ENCODE results near the gene LAMA4. TPM values are rescaled to one million over a fixed set of nuclear protein-coding genes. Genes with fewer than 3 reads are reported as not detected.

Gene LAMA4
- total RNA-seq, 5 donors from 2014 or later (not counting 1 experiment from before 2014, with no cell fraction given) = 0.25 to 0.85 (median 0.56) TPM; not detected in 2

- no peaks in the 10 kb centered on the region for H3K27me3 ChIP-seq (replicated peaks in 1 of 2; ENCODE audit: control insufficient read depth in 2 of 2, extremely low read depth in 1 of 2, insufficient read depth in 2 of 2, low read length in 1 of 2)
- Mint-ChIP-seq H3K36me3 (no peaks in the 10 kb centered on the region), H3K4me1 (peaks cover 0 to 9% (median 0%) of the 10 kb centered on the region in 3 donors), H3K27ac (no peak overlapping the region), H3K27me3 (peaks cover 8 to 17% of the 10 kb centered on the region in 2 donors), H3K4me3 (no peak overlapping the region), H3K9me3 (no peaks in the 10 kb centered on the region)
- no peak overlapping the region for H3K27ac ChIP-seq (ENCODE audit: low read length)
- no peak overlapping the region for H3K4me3 ChIP-seq (ENCODE audit: control insufficient read depth in 1 of 2, extremely low read depth in 1 of 2, low read length in 1 of 2)
- POLR2A ChIA-PET = interaction anchor here in 1 of 2 donors (0.5 kb wide), 1 partner anchor 420 kb away, joined by 11 read pairs; no protein-coding TSS in a partner anchor
- no peak for DNase-seq
- no CpG with 5 or more reads among the region's 2 CpGs for WGBS (ENCODE audit: insufficient coverage)
- no peaks in the 10 kb centered on the region for H3K4me1 ChIP-seq (ENCODE audit: control insufficient read depth in 1 of 2, extremely low read depth in 1 of 2, insufficient read depth in 2 of 2, low read length in 2 of 2)
- ATAC-seq (replicated peaks in 1 of 4) = no peak
- CTCF ChIA-PET = interaction anchor here (0.6 to 1.2 kb wide), 5 partner anchors 9 to 727 kb away, joined by 3 to 6 read pairs (median 3); partner anchors contain the start of genes FAM229B (in 1 of the 2) and TUBE1 (in 1 of the 2)
- no peaks in the 10 kb centered on the region for H3K36me3 ChIP-seq (ENCODE audit: control insufficient read depth in 2 of 2, extremely low read depth in 1 of 2, insufficient read depth in 1 of 2, low read length in 1 of 2)
- H3K9me3 ChIP-seq = no peaks in the 10 kb centered on the region
Observed at GRCh38 chr6:112154711-112155110, 99.7 kb downstream of the LAMA4 start.

GRCh38 chr6:112153926-112154607, 100.3 kb downstream of the LAMA4 start:
- H3K4me3 ChIP-seq (ENCODE audit: control insufficient read depth in 1 of 2, extremely low read depth in 1 of 2, low read length in 1 of 2) = no peak overlapping the region
- POLR2A ChIA-PET = interaction anchor here in 1 of 2 donors (0.5 kb wide), 1 partner anchor 420 kb away, joined by 11 read pairs; no protein-coding TSS in a partner anchor
- Mint-ChIP-seq H3K4me1 (peaks cover 0 to 9% (median 0%) of the 10 kb centered on the region in 3 donors), H3K36me3 (no peaks in the 10 kb centered on the region), H3K4me3 (no peak overlapping the region), H3K27ac (no peak overlapping the region), H3K27me3 (peaks cover 5 to 16% of the 10 kb centered on the region in 2 donors), H3K9me3 (no peaks in the 10 kb centered on the region)
- whole genome bisulfite sequencing (ENCODE audit: insufficient coverage) = no CpG with 5 or more reads among the region's 5 CpGs
- no peak overlapping the region for H3K27ac ChIP-seq (ENCODE audit: low read length)
- ATAC-seq (replicated peaks in 1 of 4) (no peak), DNase-seq (no peak)
- no peaks in the 10 kb centered on the region for H3K9me3 ChIP-seq
- H3K4me1 ChIP-seq (ENCODE audit: control insufficient read depth in 1 of 2, extremely low read depth in 1 of 2, insufficient read depth in 2 of 2, low read length in 2 of 2) = no peaks in the 10 kb centered on the region
- CTCF ChIA-PET = interaction anchor here (0.6 to 1.2 kb wide), 5 partner anchors 9 to 726 kb away, joined by 3 to 6 read pairs (median 3); partner anchors contain the start of genes FAM229B (in 1 of the 2) and TUBE1 (in 1 of the 2)
- no peaks in the 10 kb centered on the region for H3K27me3 ChIP-seq (replicated peaks in 1 of 2; ENCODE audit: control insufficient read depth in 2 of 2, extremely low read depth in 1 of 2, insufficient read depth in 2 of 2, low read length in 1 of 2)
- H3K36me3 ChIP-seq (ENCODE audit: control insufficient read depth in 2 of 2, extremely low read depth in 1 of 2, insufficient read depth in 1 of 2, low read length in 1 of 2) = no peaks in the 10 kb centered on the region

GRCh38 chr6:112150363-112150762, 104.0 kb downstream of the LAMA4 start:
- Mint-ChIP-seq H3K36me3 (no peaks in the 10 kb centered on the region), H3K27ac (no peak overlapping the region), H3K4me1 (peaks cover 0 to 3% (median 0%) of the 10 kb centered on the region in 3 donors), H3K4me3 (no peak overlapping the region), H3K9me3 (no peaks in the 10 kb centered on the region), H3K27me3 (peaks cover 4 to 17% of the 10 kb centered on the region in 2 donors)
- no peaks in the 10 kb centered on the region for H3K9me3 ChIP-seq
- POLR2A ChIA-PET = no interaction called here
- H3K36me3 ChIP-seq (ENCODE audit: control insufficient read depth in 2 of 2, extremely low read depth in 1 of 2, insufficient read depth in 1 of 2, low read length in 1 of 2) = no peaks in the 10 kb centered on the region
- CTCF ChIA-PET = interaction anchor here (0.6 to 0.7 kb wide), 2 partner anchors 24 to 1531 kb away, joined by 3 read pairs; no protein-coding TSS in a partner anchor
- ATAC-seq (replicated peaks in 1 of 4) (no peak), DNase-seq (no peak)
- H3K4me1 ChIP-seq (ENCODE audit: control insufficient read depth in 1 of 2, extremely low read depth in 1 of 2, insufficient read depth in 2 of 2, low read length in 2 of 2) = no peaks in the 10 kb centered on the region
- H3K4me3 ChIP-seq (ENCODE audit: control insufficient read depth in 1 of 2, extremely low read depth in 1 of 2, low read length in 1 of 2) = no peak overlapping the region
- no peak overlapping the region for H3K27ac ChIP-seq (ENCODE audit: low read length)
- no peaks in the 10 kb centered on the region for H3K27me3 ChIP-seq (replicated peaks in 1 of 2; ENCODE audit: control insufficient read depth in 2 of 2, extremely low read depth in 1 of 2, insufficient read depth in 2 of 2, low read length in 1 of 2)
- 84% methylated on average over 4 of the region's 5 CpGs for WGBS (ENCODE audit: insufficient coverage)

DNA sequence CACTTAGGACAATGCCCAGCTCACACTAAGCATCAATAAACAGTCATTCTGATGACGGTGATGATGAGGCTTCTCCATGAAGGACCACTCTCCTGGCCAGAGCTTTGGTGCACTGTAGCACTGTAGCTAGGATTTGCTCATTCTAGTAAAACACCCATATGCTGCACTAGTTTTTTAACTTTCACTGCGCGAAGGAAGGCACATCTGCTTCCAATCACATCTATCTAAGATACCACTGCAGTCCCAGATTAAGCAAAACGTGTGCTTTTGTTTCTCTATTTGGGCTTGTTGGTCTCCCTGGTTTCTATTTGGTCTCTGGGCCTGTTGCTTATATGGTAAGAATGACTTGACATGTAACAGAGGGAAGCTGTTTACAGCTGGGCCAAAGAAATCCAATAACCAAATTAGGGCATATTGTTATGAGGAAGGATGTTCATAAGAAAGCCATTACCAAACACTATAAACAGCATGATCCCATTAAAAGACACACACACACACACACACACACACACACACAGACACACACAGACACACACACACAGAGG, 104.6 kb downstream of the LAMA4 start:
- H3K4me3 Mint-ChIP-seq = no peak overlapping the region
- DNase-seq = no peak
- no peak overlapping the region for H3K27ac Mint-ChIP-seq
- no CpG with 5 or more reads among the region's 4 CpGs for WGBS (ENCODE audit: insufficient coverage)
- CTCF ChIA-PET = interaction anchor here in 1 of 2 donors (0.6 kb wide), 1 partner anchor 1530 kb away, joined by 3 read pairs; no protein-coding TSS in a partner anchor
- H3K36me3 Mint-ChIP-seq = no peaks in the 10 kb centered on the region
- Histone ChIP-seq H3K4me3 (ENCODE audit: control insufficient read depth in 1 of 2, extremely low read depth in 1 of 2, low read length in 1 of 2) (no peak overlapping the region), H3K27me3 (replicated peaks in 1 of 2; ENCODE audit: control insufficient read depth in 2 of 2, extremely low read depth in 1 of 2, insufficient read depth in 2 of 2, low read length in 1 of 2) (no peaks in the 10 kb centered on the region), H3K9me3 (no peaks in the 10 kb centered on the region), H3K27ac (ENCODE audit: low read length) (no peak overlapping the region), H3K4me1 (ENCODE audit: control insufficient read depth in 1 of 2, extremely low read depth in 1 of 2, insufficient read depth in 2 of 2, low read length in 2 of 2) (no peaks in the 10 kb centered on the region), H3K36me3 (ENCODE audit: control insufficient read depth in 2 of 2, extremely low read depth in 1 of 2, insufficient read depth in 1 of 2, low read length in 1 of 2) (no peaks in the 10 kb centered on the region)
- H3K27me3 Mint-ChIP-seq = peaks cover 9 to 21% of the 10 kb centered on the region in 2 donors
- H3K9me3 Mint-ChIP-seq = no peaks in the 10 kb centered on the region
- peaks cover 0 to 3% (median 0%) of the 10 kb centered on the region in 3 donors for H3K4me1 Mint-ChIP-seq
- POLR2A ChIA-PET = no interaction called here
- ATAC-seq (replicated peaks in 1 of 4) = no peak

GRCh38 chr6:112149236-112149635, 105.1 kb downstream of the LAMA4 start:
- DNase-seq = no peak
- no peaks in the 10 kb centered on the region for H3K4me1 Mint-ChIP-seq
- no peaks in the 10 kb centered on the region for H3K36me3 ChIP-seq (ENCODE audit: control insufficient read depth in 2 of 2, extremely low read depth in 1 of 2, insufficient read depth in 1 of 2, low read length in 1 of 2)
- H3K27ac Mint-ChIP-seq = no peak overlapping the region
- H3K27me3 Mint-ChIP-seq = peaks cover 9 to 16% of the 10 kb centered on the region in 2 donors
- H3K27me3 ChIP-seq (replicated peaks in 1 of 2; ENCODE audit: control insufficient read depth in 2 of 2, extremely low read depth in 1 of 2, insufficient read depth in 2 of 2, low read length in 1 of 2) = no peaks in the 10 kb centered on the region
- no peak overlapping the region for H3K4me3 ChIP-seq (ENCODE audit: control insufficient read depth in 1 of 2, extremely low read depth in 1 of 2, low read length in 1 of 2)
- no CpG with 5 or more reads among the region's 1 CpG for WGBS (ENCODE audit: insufficient coverage)
- no peaks in the 10 kb centered on the region for H3K9me3 ChIP-seq
- no peak overlapping the region for H3K27ac ChIP-seq (ENCODE audit: low read length)
- H3K36me3 Mint-ChIP-seq = no peaks in the 10 kb centered on the region
- no peak overlapping the region for H3K4me3 Mint-ChIP-seq
- no peaks in the 10 kb centered on the region for H3K4me1 ChIP-seq (ENCODE audit: control insufficient read depth in 1 of 2, extremely low read depth in 1 of 2, insufficient read depth in 2 of 2, low read length in 2 of 2)
- ATAC-seq (replicated peaks in 1 of 4) = no peak
- ChIA-PET POLR2A (no interaction called here), CTCF (no interaction called here)
- H3K9me3 Mint-ChIP-seq = no peaks in the 10 kb centered on the region

- Mint-ChIP-seq H3K4me3 (no peak overlapping the region), H3K4me1 (peaks cover 0 to 2% (median 1%) of the 10 kb centered on the region in 3 donors), H3K9me3 (no peaks in the 10 kb centered on the region), H3K36me3 (no peaks in the 10 kb centered on the region), H3K27me3 (peaks cover 9 to 14% of the 10 kb centered on the region in 2 donors), H3K27ac (no peak overlapping the region)
- H3K36me3 ChIP-seq (ENCODE audit: control insufficient read depth in 2 of 2, extremely low read depth in 1 of 2, insufficient read depth in 1 of 2, low read length in 1 of 2) = no peaks in the 10 kb centered on the region
- POLR2A ChIA-PET = no interaction called here
- no peaks in the 10 kb centered on the region for H3K9me3 ChIP-seq
- no peak for ATAC-seq (replicated peaks in 1 of 4)
- H3K27ac ChIP-seq (ENCODE audit: low read length) = no peak overlapping the region
- no peaks in the 10 kb centered on the region for H3K27me3 ChIP-seq (replicated peaks in 1 of 2; ENCODE audit: control insufficient read depth in 2 of 2, extremely low read depth in 1 of 2, insufficient read depth in 2 of 2, low read length in 1 of 2)
- DNase-seq = no peak
- CTCF ChIA-PET = interaction anchor here in 1 of 2 donors (0.6 kb wide), 1 partner anchor 20 kb away, joined by 4 read pairs; no protein-coding TSS in a partner anchor
- no CpG with 5 or more reads among the region's 6 CpGs for WGBS (ENCODE audit: insufficient coverage)
- H3K4me3 ChIP-seq (ENCODE audit: control insufficient read depth in 1 of 2, extremely low read depth in 1 of 2, low read length in 1 of 2) = no peak overlapping the region
- no peaks in the 10 kb centered on the region for H3K4me1 ChIP-seq (ENCODE audit: control insufficient read depth in 1 of 2, extremely low read depth in 1 of 2, insufficient read depth in 2 of 2, low read length in 2 of 2)
Observed at GRCh38 chr6:112148103-112148502, 106.3 kb downstream of the LAMA4 start.
